ENCODE measurements around the gene ZNF215.

ZNF215 gene

DNA sequence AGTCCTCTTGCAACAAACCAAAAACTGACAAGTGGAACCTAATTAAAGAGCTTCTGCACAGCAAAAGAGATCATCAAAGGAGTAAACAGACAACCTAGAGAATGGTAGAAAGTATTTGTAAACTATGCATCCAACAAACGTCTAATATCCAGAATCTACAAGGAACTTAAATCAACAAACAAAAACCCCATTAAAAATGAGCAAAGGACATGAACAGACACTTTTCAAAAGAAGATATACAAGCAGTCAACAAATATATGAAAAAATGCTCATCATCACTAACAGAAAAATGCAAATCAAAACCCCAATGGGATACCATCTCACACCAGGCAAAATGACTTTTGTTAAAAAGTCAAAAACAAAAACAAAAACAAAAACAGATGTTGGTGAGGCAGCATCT lies 60.3 kb downstream of the ZNF215 start:
- TF ChIP-seq, protein P1, sequence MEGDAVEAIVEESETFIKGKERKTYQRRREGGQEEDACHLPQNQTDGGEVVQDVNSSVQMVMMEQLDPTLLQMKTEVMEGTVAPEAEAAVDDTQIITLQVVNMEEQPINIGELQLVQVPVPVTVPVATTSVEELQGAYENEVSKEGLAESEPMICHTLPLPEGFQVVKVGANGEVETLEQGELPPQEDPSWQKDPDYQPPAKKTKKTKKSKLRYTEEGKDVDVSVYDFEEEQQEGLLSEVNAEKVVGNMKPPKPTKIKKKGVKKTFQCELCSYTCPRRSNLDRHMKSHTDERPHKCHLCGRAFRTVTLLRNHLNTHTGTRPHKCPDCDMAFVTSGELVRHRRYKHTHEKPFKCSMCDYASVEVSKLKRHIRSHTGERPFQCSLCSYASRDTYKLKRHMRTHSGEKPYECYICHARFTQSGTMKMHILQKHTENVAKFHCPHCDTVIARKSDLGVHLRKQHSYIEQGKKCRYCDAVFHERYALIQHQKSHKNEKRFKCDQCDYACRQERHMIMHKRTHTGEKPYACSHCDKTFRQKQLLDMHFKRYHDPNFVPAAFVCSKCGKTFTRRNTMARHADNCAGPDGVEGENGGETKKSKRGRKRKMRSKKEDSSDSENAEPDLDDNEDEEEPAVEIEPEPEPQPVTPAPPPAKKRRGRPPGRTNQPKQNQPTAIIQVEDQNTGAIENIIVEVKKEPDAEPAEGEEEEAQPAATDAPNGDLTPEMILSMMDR (IDR thresholded peaks at IDR 0.05; ENCODE audit: insufficient read depth, missing control alignments): no peak
- DNase-seq (ENCODE audit: insufficient read length, low spot score): no peak
- FAIRE-seq: no peak

DNA sequence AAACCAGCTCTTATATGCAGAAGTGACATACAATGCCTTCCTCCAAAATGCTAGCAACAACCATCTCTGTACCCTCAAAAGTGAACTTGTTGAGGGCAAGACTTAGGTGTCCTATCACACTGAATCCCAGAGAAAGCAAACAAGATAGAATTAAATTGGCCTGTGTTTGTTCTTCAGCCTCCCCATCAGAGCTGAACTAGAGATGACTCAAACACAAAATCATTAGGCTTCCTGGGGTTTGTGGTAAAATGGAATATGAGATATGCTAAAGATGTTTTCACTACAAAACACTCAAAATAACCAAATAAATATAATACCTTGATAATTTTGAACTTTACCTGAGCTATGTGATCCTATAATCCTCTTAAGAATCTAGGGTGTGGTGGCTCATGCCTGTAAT lies 62.3 kb downstream of the ZNF215 start:
- FAIRE-seq (no peak), DNase-seq (ENCODE audit: insufficient read length, low spot score) (no peak)
- TF ChIP-seq, protein P1 (IDR thresholded peaks at IDR 0.05; ENCODE audit: insufficient read depth, missing control alignments): no peak

DNA sequence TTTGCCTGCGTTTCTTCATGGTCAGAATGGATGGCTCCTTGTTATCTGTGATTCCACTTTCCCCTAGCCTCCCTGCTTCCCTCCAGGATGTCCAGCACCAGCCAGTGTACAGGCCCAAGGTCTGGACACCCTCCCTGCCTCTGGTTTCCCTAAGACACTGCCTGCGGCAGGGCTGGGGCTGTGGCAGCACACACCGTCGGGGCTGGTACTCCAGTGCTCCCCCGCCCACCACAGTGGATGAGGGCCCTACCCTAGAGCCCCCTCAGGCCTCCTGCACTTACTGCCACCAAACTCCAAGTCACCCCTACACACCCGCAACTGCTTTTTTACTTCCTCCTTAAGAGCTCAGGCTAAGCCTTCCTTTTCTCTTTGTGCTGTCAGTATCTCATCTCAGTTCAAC lies 65.0 kb downstream of the ZNF215 start:
- FAIRE-seq (no peak), DNase-seq (ENCODE audit: insufficient read length, low spot score) (no peak)
- TF ChIP-seq, protein P1 (IDR thresholded peaks at IDR 0.05; ENCODE audit: insufficient read depth, missing control alignments): no peak

DNA sequence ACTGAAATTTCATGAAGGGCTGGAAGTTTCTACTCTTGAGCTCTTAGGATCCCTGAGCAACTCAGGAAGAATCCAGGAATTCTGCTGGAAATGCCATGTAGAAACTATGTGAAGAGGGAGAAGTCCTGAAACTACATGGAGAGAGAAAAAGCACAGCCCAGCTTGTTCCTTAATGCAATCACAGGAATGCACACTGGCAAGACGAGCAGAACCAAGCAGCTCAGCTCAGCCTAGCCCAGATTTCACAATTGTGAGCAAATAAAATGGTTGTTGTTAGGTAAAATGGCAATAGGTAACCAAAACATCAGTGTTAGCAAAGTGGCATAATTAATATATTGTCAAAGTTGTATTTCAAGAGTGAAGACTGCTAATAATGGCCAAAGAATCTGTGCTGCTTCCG lies 65.8 kb downstream of the ZNF215 start:
- no peak for FAIRE-seq
- TF ChIP-seq, protein P1 (IDR thresholded peaks at IDR 0.05; ENCODE audit: insufficient read depth, missing control alignments): no peak
- no peak for DNase-seq (ENCODE audit: insufficient read length, low spot score)

DNA sequence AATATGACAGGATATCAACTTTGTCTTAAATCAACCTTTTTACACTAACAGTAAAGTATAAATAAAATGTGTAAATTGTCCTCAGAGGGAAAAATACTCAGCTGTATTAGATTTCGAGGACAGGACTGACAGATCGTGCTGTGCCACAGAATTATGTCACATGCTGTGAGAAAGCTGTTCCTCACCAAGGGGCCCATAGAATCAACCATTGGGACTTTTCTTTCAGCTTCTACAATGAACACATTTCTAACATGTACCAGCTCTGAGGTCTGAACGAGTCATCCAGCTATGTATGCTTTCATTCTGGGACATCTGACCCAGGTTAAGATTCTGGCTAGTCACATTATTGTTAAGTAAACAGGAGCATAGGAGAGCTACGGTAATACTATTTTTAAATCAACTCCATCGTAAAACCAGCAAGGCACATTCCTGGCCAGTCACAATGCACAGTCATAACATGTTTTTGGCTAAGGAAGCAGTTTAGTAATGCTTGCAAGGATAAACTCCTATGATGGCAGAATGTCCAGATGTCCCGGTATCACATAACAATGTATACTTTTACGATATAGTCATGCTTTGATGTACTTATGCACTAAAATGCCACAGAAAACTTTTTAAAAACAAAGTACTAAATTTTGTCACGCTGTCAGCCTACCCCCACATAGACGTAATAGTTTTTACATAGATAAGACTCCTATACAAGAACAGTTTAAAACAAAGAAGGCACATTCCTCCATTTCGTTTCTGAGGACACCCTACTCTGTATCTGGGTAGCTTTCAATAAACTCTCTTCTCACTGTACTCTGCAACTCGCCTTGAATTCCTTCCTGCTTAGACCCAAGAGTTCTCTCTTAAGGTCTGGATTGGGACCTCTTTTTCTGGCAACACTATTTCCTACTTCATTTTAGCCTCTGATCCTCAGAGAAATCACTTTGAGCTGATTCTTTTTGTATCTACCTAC lies 66.5 kb downstream of the ZNF215 start:
- TF ChIP-seq, protein P1 (IDR thresholded peaks at IDR 0.05; ENCODE audit: insufficient read depth, missing control alignments): no peak
- FAIRE-seq (no peak), DNase-seq (ENCODE audit: insufficient read length, low spot score) (no peak)

DNA sequence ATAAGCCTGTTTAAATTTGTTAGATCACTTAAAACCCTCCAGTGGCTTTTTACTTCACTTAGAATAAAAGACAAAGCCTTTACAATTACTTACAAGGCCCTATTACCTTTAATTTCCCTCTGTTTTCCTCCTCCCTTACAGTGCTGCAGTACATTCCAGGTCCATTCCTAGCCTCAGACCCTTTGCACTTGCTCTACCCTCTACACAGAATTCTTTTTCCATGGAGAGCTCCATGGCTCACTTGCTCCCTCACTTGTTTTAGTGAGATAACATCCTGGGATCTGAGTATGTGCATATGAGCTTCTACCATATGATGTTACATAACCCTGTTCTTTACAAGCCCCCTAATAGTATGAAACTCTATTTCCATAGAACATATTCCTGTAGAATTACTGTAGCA lies 69.5 kb downstream of the ZNF215 start:
- DNase-seq (ENCODE audit: insufficient read length, low spot score) (no peak), FAIRE-seq (no peak)
- TF ChIP-seq, protein P1 (IDR thresholded peaks at IDR 0.05; ENCODE audit: insufficient read depth, missing control alignments): no peak

DNA sequence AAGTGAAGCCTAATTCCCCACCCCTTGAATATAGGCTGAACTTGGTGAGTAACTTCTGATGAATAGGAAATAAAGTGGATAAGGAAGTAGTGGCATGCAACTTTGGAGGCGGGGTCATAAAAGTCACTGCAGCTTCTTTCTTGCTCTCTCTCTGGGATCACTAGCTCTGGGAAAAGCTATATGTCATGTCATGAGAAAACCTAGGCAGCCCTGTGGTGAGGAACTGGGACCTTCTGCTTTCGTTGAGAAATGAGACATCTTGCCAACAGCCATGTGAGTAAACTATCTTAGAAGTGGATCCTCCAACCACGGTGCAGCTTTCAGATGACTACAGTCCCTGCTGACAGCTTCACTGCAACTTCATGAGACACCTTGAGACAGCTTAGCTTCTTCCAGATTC lies 78.3 kb downstream of the ZNF215 start:
- no peak for FAIRE-seq
- DNase-seq (ENCODE audit: insufficient read length, low spot score): no peak

More for the DNA sequence above, 78.3 kb downstream of the ZNF215 start:
- TF ChIP-seq, protein P1 (IDR thresholded peaks at IDR 0.05; ENCODE audit: insufficient read depth, missing control alignments): no peak

Data from D721Med (cell line).